Measurements from ENCODE around the gene ALMS1. TPM values are rescaled to one million over a fixed set of nuclear protein-coding genes. Genes with fewer than 3 reads are reported as not detected.

ALMS1 gene
- total and polyA plus RNA-seq, 2 of the 8 experiments (the other 6 are each of a cell fraction or from before 2014, with no cell fraction given), result 21.8 to 45.6 TPM

GRCh38 chr2:73487112-73487657 is 101.5 kb downstream of the ALMS1 start:
- Histone ChIP-seq H3K9me3 (ENCODE audit: insufficient read depth in 2 of 2, low read depth in 1 of 2, low read length in 1 of 2) (no peaks in the 10 kb centered on the region; a peak in 1 of 4 replicates), H3K4me3 (ENCODE audit: extremely low read depth in 1 of 4, insufficient read depth in 2 of 4, low read depth in 3 of 4, low read length in 4 of 4) (no peak overlapping the region), H3K36me3 (ENCODE audit: control insufficient read depth in 2 of 4, insufficient read depth in 4 of 4, low read length in 3 of 4) (peaks cover 2 to 26% (median 16%) of the 10 kb centered on the region in 4 experiments; a peak in 6 of 8 replicates), H2BK120ac (replicated peaks; ENCODE audit: low read depth, low read length) (no peak overlapping the region), H2BK20ac (ENCODE audit: low read length) (0 out of 2 replicates have a peak overlapping the region, but pooled peaks have one; percentile 13), H2AK5ac (ENCODE audit: low read depth, low read length) (0 out of 2 replicates have a peak overlapping the region, but pooled peaks have one; percentile 45), H2BK5ac (ENCODE audit: low read depth, low read length) (no peak overlapping the region), H3K27me3 (replicated peaks in 1 of 4; ENCODE audit: control insufficient read depth in 3 of 4, extremely low read depth in 1 of 4, insufficient read depth in 3 of 4, low read length in 3 of 4) (no peaks in the 10 kb centered on the region), H3K14ac (ENCODE audit: insufficient read length) (no peak overlapping the region), H3K79me2 (ENCODE audit: control insufficient read depth in 1 of 2, insufficient read depth in 2 of 2, low read length in 2 of 2) (no peaks in the 10 kb centered on the region), H3K79me1 (ENCODE audit: low read depth, low read length) (no peaks in the 10 kb centered on the region; the same call in 1 of the 2 replicates), H4K8ac (ENCODE audit: extremely low read depth, insufficient read depth, low read length) (no peak overlapping the region), H2AFZ (ENCODE audit: low read length) (no peak overlapping the region), H3K9ac (replicated peaks in 1 of 4; ENCODE audit: extremely low read depth in 1 of 4, low read depth in 3 of 4, low read length in 3 of 4) (no peak overlapping the region), H3K4me2 (ENCODE audit: insufficient read depth in 1 of 2, low read depth in 2 of 2, low read length in 2 of 2) (no peak overlapping the region), H4K20me1 (replicated peaks in 1 of 2; ENCODE audit: control insufficient read depth in 1 of 2, insufficient read depth in 2 of 2, low read length in 2 of 2) (no peaks in the 10 kb centered on the region), H3K18ac (ENCODE audit: extremely low read depth, low read length) (no peak overlapping the region), H3K4me1 (replicated peaks in 1 of 4; ENCODE audit: control insufficient read depth in 3 of 4, insufficient read depth in 4 of 4, low read length in 3 of 4) (no peaks in the 10 kb centered on the region; a peak in 1 of 7 replicates), H3K56ac (replicated peaks; ENCODE audit: insufficient read length, low read depth, low read length) (no peak overlapping the region), H3K27ac (ENCODE audit: low read depth, low read length) (no peak overlapping the region), H4K5ac (ENCODE audit: insufficient read length, low read depth, low read length) (no peak overlapping the region), H3K4ac (replicated peaks; ENCODE audit: insufficient read length, low read depth, low read length) (no peak overlapping the region), H2BK12ac (ENCODE audit: low read depth, low read length) (peak overlapping the region; percentile 84; the same call in 1 of the 2 replicates), H3K23me2 (ENCODE audit: low read depth, low read length) (no peaks in the 10 kb centered on the region), H4K91ac (replicated peaks; ENCODE audit: insufficient read length, low read length) (no peak overlapping the region), H2BK15ac (ENCODE audit: low read length) (peak overlapping the region; percentile 53), H3K23ac (ENCODE audit: insufficient read length) (no peak overlapping the region)
- 90% methylated on average over 8 of the region's 8 CpGs; no CpG with 5 or more reads in 1 of the 2 experiments for WGBS, 2 experiments (ENCODE audit: extremely low coverage in 1 of 2, insufficient coverage in 1 of 2, insufficient read length in 1 of 2, insufficient replicate concordance in 2 of 2, low coverage in 1 of 2, low lambda C conversion rate in 2 of 2, missing lambda C conversion rate in 1 of 2)
- DNase-seq (ENCODE audit: low read depth in 1 of 2, low spot score in 2 of 2), result no peak
- ChIA-PET CTCF (ENCODE audit: partially characterized antibody) (no interaction called here), POLR2A (ENCODE audit: partially characterized antibody) (no interaction called here)
- no peak for TF ChIP-seq TAF7 (optimal IDR thresholded peaks at IDR 0.05; ENCODE audit: borderline replicate concordance, low read depth, low read length)
- no peak for TF ChIP-seq TEAD4 (IDR thresholded peaks at IDR 0.05; ENCODE audit: low read depth, low read length)
- no peak for TF ChIP-seq MAX (IDR thresholded peaks at IDR 0.05)
- TF ChIP-seq EZH2 (IDR thresholded peaks at IDR 0.05; ENCODE audit: low read depth, low read length, severe bottlenecking), result no peak
- no peak for FAIRE-seq
